SJCRH30 (cell line): ENCODE measurements around the gene KRT86. TPM values are rescaled to one million over a fixed set of nuclear protein-coding genes. Genes with fewer than 3 reads are reported as not detected.
"Not testable (repeated sequence)": the region's sequence is repeated elsewhere in the genome, so short reads cannot be mapped to it uniquely, and the experiment has no call there.

ENCODE experiments used
- DNase-seq, 2 experiments: peaks; one replicate each; pipeline ENCODE4 v3.0.0-alpha.2; 2015 to 2020
- H3K27ac ChIP-seq: fragments of 250-450 bp; sonication (Bioruptor Pico); 2 replicates; pipeline ENCODE4 v1.5.1; 2020; ENCODE audit warnings: mild to moderate bottlenecking, moderate library complexity
- H3K27me3 ChIP-seq: fragments of 250-450 bp; sonication (Bioruptor Pico); 2 replicates; pipeline ENCODE4 v1.5.1; 2020; ENCODE audit warnings: mild to moderate bottlenecking, moderate library complexity
- H3K36me3 ChIP-seq: fragments of 250-450 bp; sonication (Bioruptor Pico); 2 replicates; pipeline ENCODE4 v1.5.1; 2020; ENCODE audit warnings: mild to moderate bottlenecking, moderate library complexity
- H3K4me1 ChIP-seq: fragments of 250-450 bp; sonication (Bioruptor Pico); 2 replicates; pipeline ENCODE4 v1.5.1; 2020; ENCODE audit warnings: mild to moderate bottlenecking, moderate library complexity
- H3K4me3 ChIP-seq: fragments of 250-450 bp; sonication (Bioruptor Pico); 2 replicates; pipeline ENCODE4 v1.5.1; 2020; ENCODE audit warnings: mild to moderate bottlenecking, moderate library complexity
- H3K9me3 ChIP-seq: fragments of 250-450 bp; sonication (Bioruptor Pico); replicated peaks from 2 replicates; pipeline ENCODE4 v1.5.1; 2020; ENCODE audit warnings: mild to moderate bottlenecking, moderate library complexity
- total RNA-seq: library from RNA; depleted of rRNA; stranded (reverse); fragments of >200 nt; shearing (Covaris generic); gene quantifications from 2 replicates; pipeline ENCODE4 v1.2.3, GENCODE V29; 2014

The KRT86 gene
- total RNA-seq, 1 experiment from 2014 or later: 0.30 TPM

GRCh38 chr12:52314511-52314910 is 40.1 kb downstream of the KRT86 start:
- no peak for DNase-seq
- Histone ChIP-seq H3K4me3 (no peak overlapping the region), H3K4me1 (peaks cover 13% of the 10 kb centered on the region), H3K27ac (no peak overlapping the region), H3K27me3 (no peaks in the 10 kb centered on the region), H3K36me3 (no peaks in the 10 kb centered on the region), H3K9me3 (no peaks in the 10 kb centered on the region)

GRCh38 chr12:52315721-52316120 is 41.3 kb downstream of the KRT86 start:
- not testable (repeated sequence) for H3K27ac ChIP-seq, H3K4me3 ChIP-seq, H3K27me3 ChIP-seq, H3K4me1 ChIP-seq, H3K36me3 ChIP-seq, H3K9me3 ChIP-seq
- peak; percentile 25 to 44 for DNase-seq

GRCh38 chr12:52316290-52316689 is 41.8 kb downstream of the KRT86 start:
- no peak overlapping the region for H3K27ac ChIP-seq
- no peak for DNase-seq
- no peak overlapping the region for H3K4me3 ChIP-seq
- no peaks in the 10 kb centered on the region for H3K27me3 ChIP-seq
- no peaks in the 10 kb centered on the region for H3K4me1 ChIP-seq
- no peaks in the 10 kb centered on the region for H3K36me3 ChIP-seq
- H3K9me3 ChIP-seq: no peaks in the 10 kb centered on the region

- no peaks in the 10 kb centered on the region for H3K27me3 ChIP-seq
- H3K36me3 ChIP-seq: no peaks in the 10 kb centered on the region
- no peaks in the 10 kb centered on the region for H3K4me1 ChIP-seq
- no peak overlapping the region for H3K4me3 ChIP-seq
- no peak overlapping the region for H3K27ac ChIP-seq
- no peaks in the 10 kb centered on the region for H3K9me3 ChIP-seq
- no peak for DNase-seq
Measured at GRCh38 chr12:52316701-52317100, 42.3 kb downstream of the KRT86 start.

GRCh38 chr12:52317468-52318052 is 43.1 kb downstream of the KRT86 start:
- no peaks in the 10 kb centered on the region for H3K27me3 ChIP-seq
- H3K9me3 ChIP-seq: no peaks in the 10 kb centered on the region
- H3K36me3 ChIP-seq: no peaks in the 10 kb centered on the region
- DNase-seq: no peak
- H3K27ac ChIP-seq: no peak overlapping the region
- H3K4me3 ChIP-seq: no peak overlapping the region
- H3K4me1 ChIP-seq: no peaks in the 10 kb centered on the region

GRCh38 chr12:52318241-52318990 is 44.0 kb downstream of the KRT86 start:
- Histone ChIP-seq H3K4me1 (no peaks in the 10 kb centered on the region), H3K27ac (no peak overlapping the region), H3K4me3 (no peak overlapping the region), H3K9me3 (no peaks in the 10 kb centered on the region), H3K36me3 (no peaks in the 10 kb centered on the region), H3K27me3 (no peaks in the 10 kb centered on the region)
- no peak for DNase-seq

- Histone ChIP-seq H3K4me1 (no peaks in the 10 kb centered on the region), H3K36me3 (no peaks in the 10 kb centered on the region), H3K27ac (no peak overlapping the region), H3K4me3 (no peak overlapping the region), H3K27me3 (no peaks in the 10 kb centered on the region), H3K9me3 (no peaks in the 10 kb centered on the region)
- no peak for DNase-seq
Measured at GRCh38 chr12:52319097-52319496, 44.7 kb downstream of the KRT86 start.

- H3K27ac ChIP-seq: no peak within 1 kb of the TSS
- no peaks in the 10 kb centered on the region for H3K27me3 ChIP-seq
- H3K36me3 ChIP-seq: no peaks in the 10 kb centered on the region
- H3K4me3 ChIP-seq: no peak within 1 kb of the TSS
- H3K4me1 ChIP-seq: no peaks in the 10 kb centered on the region
- H3K9me3 ChIP-seq: no peaks in the 10 kb centered on the region
- no peak for DNase-seq
Measured at GRCh38 chr12:52320784-52321400, 46.4 kb downstream of the KRT86 start, which contains the start of gene KRT83. TSS of gene KRT83 (minus strand) at chr12:52321398. CDS start at chr12:52321335, 63 bp downstream.

- H3K4me1 ChIP-seq: no peaks in the 10 kb centered on the region
- no peaks in the 10 kb centered on the region for H3K27me3 ChIP-seq
- no peaks in the 10 kb centered on the region for H3K9me3 ChIP-seq
- no peak overlapping the region for H3K27ac ChIP-seq
- H3K4me3 ChIP-seq: no peak overlapping the region
- DNase-seq: no peak
- H3K36me3 ChIP-seq: no peaks in the 10 kb centered on the region
Measured at GRCh38 chr12:52321418-52321817, 47.0 kb downstream of the KRT86 start.

GRCh38 chr12:52322069-52322468 is 47.6 kb downstream of the KRT86 start:
- no peaks in the 10 kb centered on the region for H3K27me3 ChIP-seq
- DNase-seq: no peak

GRCh38 chr12:52323001-52323400 is 48.6 kb downstream of the KRT86 start:
- Histone ChIP-seq H3K9me3 (no peaks in the 10 kb centered on the region), H3K4me1 (no peaks in the 10 kb centered on the region), H3K4me3 (no peak overlapping the region), H3K27me3 (no peaks in the 10 kb centered on the region), H3K27ac (no peak overlapping the region), H3K36me3 (no peaks in the 10 kb centered on the region)
- DNase-seq: no peak

More at GRCh38 chr12:52322069-52322468, 47.6 kb downstream of the KRT86 start:
- Histone ChIP-seq H3K4me3 (no peak overlapping the region), H3K9me3 (no peaks in the 10 kb centered on the region), H3K27ac (no peak overlapping the region), H3K4me1 (no peaks in the 10 kb centered on the region), H3K36me3 (no peaks in the 10 kb centered on the region)

GRCh38 chr12:52323416-52324152 is 49.1 kb downstream of the KRT86 start:
- DNase-seq: no peak
- Histone ChIP-seq H3K4me1 (no peaks in the 10 kb centered on the region), H3K27me3 (no peaks in the 10 kb centered on the region), H3K36me3 (no peaks in the 10 kb centered on the region), H3K9me3 (no peaks in the 10 kb centered on the region), H3K27ac (no peak overlapping the region), H3K4me3 (no peak overlapping the region)

GRCh38 chr12:52324153-52324444 is 49.7 kb downstream of the KRT86 start:
- H3K36me3 ChIP-seq: no peaks in the 10 kb centered on the region
- H3K4me3 ChIP-seq: no peak overlapping the region
- H3K27me3 ChIP-seq: no peaks in the 10 kb centered on the region
- H3K4me1 ChIP-seq: no peaks in the 10 kb centered on the region
- DNase-seq: no peak
- no peak overlapping the region for H3K27ac ChIP-seq
- H3K9me3 ChIP-seq: no peaks in the 10 kb centered on the region

GRCh38 chr12:52327052-52327829 is 52.8 kb downstream of the KRT86 start:
- peak; percentile 78 to 86 for DNase-seq
- Histone ChIP-seq H3K27me3 (no peaks in the 10 kb centered on the region), H3K9me3 (no peaks in the 10 kb centered on the region)

More at GRCh38 chr12:52327052-52327829, 52.8 kb downstream of the KRT86 start:
- Histone ChIP-seq H3K27ac (no peak overlapping the region), H3K4me3 (no peak overlapping the region), H3K36me3 (no peaks in the 10 kb centered on the region), H3K4me1 (no peaks in the 10 kb centered on the region; the same call in 1 of the 2 replicates)
